Natural killer cell treated with Interleukin-12 subunit alpha and Interleukin-12 subunit beta and Interleukin-15 and Interleukin-18, amount 100 ng/mL, for 72 hours (primary cell): Measurements from ENCODE around the gene KLF17. TPM values are rescaled to one million over a fixed set of nuclear protein-coding genes. Genes with fewer than 3 reads are reported as not detected.

Experiments
- ATAC-seq, 2 donors: fragments of 150-1000 bp; cut with Tn5 transposase in 1 of 2; sonication (Bioruptor Pico), chemical (Tn5 transposase) in 1 of 2; 2 replicates each; pipeline ENCODE4 v1.10.0; 2021
- DNase-seq: peaks from one replicate; pipeline ENCODE4 v3.0.0; 2022; ENCODE audit warnings: low spot score
- H3K27ac Mint-ChIP-seq, 2 donors: 1 replicate in 1 of 2; 2 replicates in 1 of 2; pipeline ENCODE4 v1.8.0; 2022; ENCODE audit warnings: mixed read lengths in 2 of 2, mild to moderate bottlenecking in 1 of 2, moderate library complexity in 1 of 2
- H3K27me3 Mint-ChIP-seq, 2 donors: 1 replicate in 1 of 2; 2 replicates in 1 of 2; pipeline ENCODE4 v1.8.0; 2022; ENCODE audit warnings: mixed read lengths in 2 of 2
- H3K36me3 Mint-ChIP-seq: one replicate; pipeline ENCODE4 v1.8.0; 2022; ENCODE audit warnings: mixed read lengths
- H3K4me1 Mint-ChIP-seq, 2 donors: 1 replicate in 1 of 2; 2 replicates in 1 of 2; pipeline ENCODE4 v1.8.0; 2022; ENCODE audit warnings: low read depth in 2 of 2, mixed read lengths in 2 of 2, mild to moderate bottlenecking in 1 of 2
- H3K4me3 Mint-ChIP-seq: one replicate; pipeline ENCODE4 v1.8.0; 2022; ENCODE audit warnings: mixed read lengths
- H3K9me3 Mint-ChIP-seq: 2 replicates; pipeline ENCODE4 v1.8.0; 2022; ENCODE audit warnings: mixed read lengths
- total RNA-seq, 2 donors: library from RNA; stranded (reverse); gene quantifications; one replicate each; pipeline ENCODE4 v1.2.3, GENCODE V29; 2022

KLF17 gene
- total RNA-seq, 2 donors from 2014 or later = not detected

- no peak for ATAC-seq
- DNase-seq = no peak
- H3K36me3 Mint-ChIP-seq = peaks cover 17% of the 10 kb centered on the region
- no peak overlapping the region for H3K4me3 Mint-ChIP-seq
- peaks cover 8% of the 10 kb centered on the region for H3K9me3 Mint-ChIP-seq
- peaks cover 10 to 24% of the 10 kb centered on the region in 2 donors for H3K27me3 Mint-ChIP-seq
- no peak overlapping the region for H3K27ac Mint-ChIP-seq
- no peaks in the 10 kb centered on the region for H3K4me1 Mint-ChIP-seq
Observed at GRCh38 chr1:44147582-44147981, 29.0 kb downstream of the KLF17 start.

GRCh38 chr1:44151332-44151731 is 32.7 kb downstream of the KLF17 start:
- Mint-ChIP-seq H3K27me3 (peaks cover 10 to 35% of the 10 kb centered on the region in 2 donors), H3K4me1 (no peaks in the 10 kb centered on the region), H3K27ac (no peak overlapping the region), H3K4me3 (no peak overlapping the region), H3K9me3 (no peaks in the 10 kb centered on the region), H3K36me3 (no peaks in the 10 kb centered on the region)
- ATAC-seq (no peak), DNase-seq (no peak)

GRCh38 chr1:44151808-44152207 is 33.2 kb downstream of the KLF17 start:
- no peak for ATAC-seq
- DNase-seq = no peak
- H3K9me3 Mint-ChIP-seq = no peaks in the 10 kb centered on the region
- H3K4me3 Mint-ChIP-seq = no peak overlapping the region
- no peak overlapping the region for H3K27ac Mint-ChIP-seq
- H3K27me3 Mint-ChIP-seq = peaks cover 10 to 35% of the 10 kb centered on the region in 2 donors
- no peaks in the 10 kb centered on the region for H3K36me3 Mint-ChIP-seq
- no peaks in the 10 kb centered on the region for H3K4me1 Mint-ChIP-seq

GRCh38 chr1:44152692-44153091 is 34.1 kb downstream of the KLF17 start:
- Mint-ChIP-seq H3K9me3 (no peaks in the 10 kb centered on the region), H3K4me3 (no peak overlapping the region), H3K4me1 (no peaks in the 10 kb centered on the region), H3K27me3 (peaks cover 8 to 35% of the 10 kb centered on the region in 2 donors), H3K27ac (no peak overlapping the region), H3K36me3 (no peaks in the 10 kb centered on the region)
- ATAC-seq (no peak), DNase-seq (no peak)

- H3K4me1 Mint-ChIP-seq = no peaks in the 10 kb centered on the region
- no peak for ATAC-seq
- no peaks in the 10 kb centered on the region for H3K36me3 Mint-ChIP-seq
- H3K27me3 Mint-ChIP-seq = peaks cover 8 to 35% of the 10 kb centered on the region in 2 donors
- no peak overlapping the region for H3K4me3 Mint-ChIP-seq
- no peak overlapping the region for H3K27ac Mint-ChIP-seq
- no peaks in the 10 kb centered on the region for H3K9me3 Mint-ChIP-seq
- no peak for DNase-seq
Observed at GRCh38 chr1:44154049-44154448, 35.4 kb downstream of the KLF17 start.

- Mint-ChIP-seq H3K4me3 (no peak overlapping the region), H3K27ac (no peak overlapping the region), H3K36me3 (no peaks in the 10 kb centered on the region), H3K4me1 (no peaks in the 10 kb centered on the region), H3K27me3 (peaks cover 4 to 8% of the 10 kb centered on the region in 2 donors), H3K9me3 (no peaks in the 10 kb centered on the region)
- no peak for ATAC-seq
- no peak for DNase-seq
Observed at GRCh38 chr1:44157903-44158302, 39.3 kb downstream of the KLF17 start.

- Mint-ChIP-seq H3K4me1 (no peaks in the 10 kb centered on the region), H3K27me3 (peaks cover 2 to 10% of the 10 kb centered on the region in 2 donors), H3K9me3 (no peaks in the 10 kb centered on the region), H3K36me3 (no peaks in the 10 kb centered on the region), H3K27ac (no peak overlapping the region), H3K4me3 (no peak overlapping the region)
- DNase-seq = no peak
- ATAC-seq = no peak
Observed at GRCh38 chr1:44158871-44159270, 40.2 kb downstream of the KLF17 start.

GRCh38 chr1:44161546-44161945 is 42.9 kb downstream of the KLF17 start:
- Mint-ChIP-seq H3K4me1 (no peaks in the 10 kb centered on the region), H3K36me3 (no peaks in the 10 kb centered on the region), H3K27me3 (peaks cover 4 to 24% of the 10 kb centered on the region in 2 donors), H3K4me3 (no peak overlapping the region), H3K27ac (no peak overlapping the region), H3K9me3 (no peaks in the 10 kb centered on the region)
- ATAC-seq (no peak), DNase-seq (no peak)

- Mint-ChIP-seq H3K27me3 (peaks cover 12 to 38% of the 10 kb centered on the region in 2 donors), H3K4me3 (no peak overlapping the region), H3K36me3 (peaks cover 12% of the 10 kb centered on the region), H3K27ac (peak overlapping the region in 1 of 2 donors; percentile 17), H3K4me1 (peaks cover 7 to 10% of the 10 kb centered on the region in 2 donors), H3K9me3 (peaks cover 5% of the 10 kb centered on the region)
- ATAC-seq (peak; percentile 53 to 58), DNase-seq (no peak)
Observed at GRCh38 chr1:44168520-44169098, 50.0 kb downstream of the KLF17 start.

- DNase-seq (no peak), ATAC-seq (no peak)
- Mint-ChIP-seq H3K9me3 (peaks cover 5% of the 10 kb centered on the region), H3K27me3 (peaks cover 13 to 35% of the 10 kb centered on the region in 2 donors), H3K4me3 (no peak overlapping the region), H3K27ac (no peak overlapping the region), H3K36me3 (peaks cover 16% of the 10 kb centered on the region), H3K4me1 (peaks cover 7 to 10% of the 10 kb centered on the region in 2 donors)
Observed at GRCh38 chr1:44170281-44170823, 51.7 kb downstream of the KLF17 start.

- peaks cover 6% of the 10 kb centered on the region for H3K36me3 Mint-ChIP-seq
- H3K4me3 Mint-ChIP-seq = no peak overlapping the region
- no peak overlapping the region for H3K27ac Mint-ChIP-seq
- no peaks in the 10 kb centered on the region for H3K9me3 Mint-ChIP-seq
- DNase-seq = no peak
- no peaks in the 10 kb centered on the region for H3K4me1 Mint-ChIP-seq
- peaks cover 9 to 14% of the 10 kb centered on the region in 2 donors for H3K27me3 Mint-ChIP-seq
- ATAC-seq = no peak
Observed at GRCh38 chr1:44174630-44175029, 56.0 kb downstream of the KLF17 start.

Other genes with a start within 250 kb of the KLF17 start
- 1 to 10 TPM in 1 of 2 donors, not detected in 1; 1.2 TPM for gene ARTN, start 185.0 kb upstream of the KLF17 start, total RNA-seq
- gene IPO13, start 171.9 kb upstream of the KLF17 start, total RNA-seq = 10 to 100 TPM; 28.4 to 43.1 TPM
- gene DPH2, start 148.8 kb upstream of the KLF17 start, total RNA-seq = 10 to 100 TPM; 37.4 to 93.8 TPM
- gene ATP6V0B, start 143.9 kb upstream of the KLF17 start, total RNA-seq = 100 to 1,000 TPM; 161 to 203 TPM
- 10 to 100 TPM; 12.8 to 48.6 TPM for gene B4GALT2, start 139.6 kb upstream of the KLF17 start, total RNA-seq
- gene CCDC24, start 127.2 kb upstream of the KLF17 start, total RNA-seq = 1 to 10 TPM; 1.8 to 2.9 TPM
- gene SLC6A9, start 87.4 kb upstream of the KLF17 start, total RNA-seq = 1 to 10 TPM; 3.5 to 4.5 TPM
- gene KLF18, start 22.8 kb downstream of the KLF17 start, total RNA-seq = not detected
- 10 to 100 TPM; 36.9 to 52.2 TPM for gene DMAP1, start 94.7 kb downstream of the KLF17 start, total RNA-seq
- gene ERI3, start 236.4 kb downstream of the KLF17 start, total RNA-seq = 10 to 100 TPM; 33.2 to 36.0 TPM